SKM-1 treated with dmso at 0.1 percent for 144 hours (cell line): ENCODE data around the gene SNAP91.
"Not testable (repeated sequence)": the region's sequence is repeated elsewhere in the genome, so short reads cannot be mapped to it uniquely, and the experiment has no call there.

ENCODE experiments used
- DNase-seq: peaks from one replicate; lab custom pipeline; 2025; ENCODE audit not compliant: unreplicated experiment; lab: John Stamatoyannopoulos, UW

Gene SNAP91

DNA sequence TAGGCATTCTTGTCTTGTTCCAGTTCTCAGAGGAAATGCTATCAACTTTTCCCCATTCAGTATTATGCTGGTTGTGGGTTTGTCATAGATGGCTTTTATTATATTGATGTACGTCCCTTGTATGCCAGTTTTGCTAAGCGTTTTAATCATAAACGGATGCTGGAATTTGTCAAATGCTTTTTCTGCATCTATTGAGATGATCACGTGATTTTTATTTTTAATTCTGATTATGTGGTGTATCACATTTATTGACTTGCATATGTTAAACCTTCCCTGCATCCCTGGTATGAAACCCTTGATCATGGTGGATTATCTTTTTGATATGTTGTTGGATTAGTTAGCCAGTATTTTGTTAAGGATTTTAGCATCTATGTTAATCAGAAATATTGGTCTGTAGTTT is 79.0 kb downstream of the SNAP91 start:
- DNase-seq, result not testable (repeated sequence)

DNA sequence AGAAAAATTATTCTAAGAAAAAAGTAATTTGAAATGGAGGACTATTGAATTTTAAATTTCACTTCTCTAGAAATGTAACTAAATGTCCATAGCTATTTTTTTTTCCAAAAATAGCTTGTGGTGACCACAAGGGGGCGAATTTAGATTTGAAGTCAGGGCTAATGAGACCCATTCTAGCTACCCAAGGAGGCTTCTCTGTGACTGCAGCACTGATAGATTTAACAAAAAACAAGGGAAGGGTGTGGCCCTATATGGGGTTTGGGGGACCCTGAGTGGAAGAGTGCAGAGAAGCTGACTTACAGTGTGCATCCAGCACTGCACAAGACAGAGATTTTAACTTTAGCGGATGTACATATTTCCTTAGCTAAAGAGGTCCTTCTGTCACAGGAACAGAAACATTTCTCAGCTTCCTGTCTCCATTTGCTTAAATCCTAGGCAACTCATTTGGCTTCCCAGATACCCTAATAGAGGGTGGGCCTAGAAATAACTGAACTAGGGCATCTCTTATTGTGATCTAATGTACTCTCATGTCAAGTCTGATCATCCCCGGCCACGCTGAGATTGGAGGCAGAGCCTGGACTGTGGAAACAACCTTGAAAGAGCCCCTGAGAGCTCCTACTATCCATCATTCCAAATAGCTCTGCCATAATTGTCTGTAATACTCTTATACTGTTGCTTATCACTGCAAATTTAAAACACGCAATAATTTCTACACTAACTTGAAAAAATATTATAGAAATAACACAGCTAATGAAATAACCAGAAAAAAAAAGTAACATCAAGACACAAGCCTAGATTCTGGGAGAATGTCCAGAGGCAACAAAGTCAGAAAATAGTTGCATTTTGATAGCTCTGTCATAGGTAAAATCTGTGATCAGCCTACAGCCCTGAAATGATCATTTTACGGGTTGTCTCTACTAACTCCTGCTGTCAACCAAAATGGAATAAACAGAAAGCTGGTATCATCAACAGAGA is 93.6 kb downstream of the SNAP91 start:
- DNase-seq, result peak; percentile 12

DNA sequence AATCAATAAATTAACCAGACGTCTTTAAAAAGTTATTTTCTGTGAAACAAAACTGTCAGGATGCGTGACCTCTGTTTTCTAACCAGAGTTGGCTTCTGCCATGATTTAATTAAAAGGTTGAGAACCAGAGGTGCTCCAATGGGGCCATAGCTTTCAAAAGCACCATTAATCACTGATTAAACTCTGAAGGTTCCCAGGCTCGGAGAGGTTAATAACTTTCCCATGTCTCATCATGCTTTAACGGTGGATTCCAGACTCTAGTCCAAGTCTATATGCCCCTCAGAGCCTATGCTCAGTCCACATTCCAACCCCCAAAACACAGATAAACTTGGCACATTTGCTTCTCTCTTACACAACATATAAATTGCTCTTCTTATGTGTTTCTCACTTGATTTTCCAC is 95.5 kb downstream of the SNAP91 start:
- DNase-seq, result no peak

DNA sequence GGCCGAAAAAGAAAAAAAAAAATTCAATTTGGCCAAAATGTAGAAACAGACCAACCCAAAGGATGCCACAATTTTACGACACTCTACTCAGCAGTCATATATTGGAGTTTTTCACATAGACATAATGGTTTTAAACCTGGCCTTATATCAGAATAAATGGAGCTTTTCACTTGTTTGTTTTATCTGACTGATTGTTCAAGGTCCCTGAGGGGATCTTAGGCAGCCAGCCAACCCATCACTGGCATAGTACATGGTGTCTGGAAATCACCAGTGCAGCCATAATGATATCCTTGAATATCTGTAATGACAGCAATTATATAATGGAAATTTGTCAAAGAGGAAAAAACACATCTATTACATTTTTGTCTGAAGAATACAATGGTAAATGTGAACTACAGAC is 99.7 kb downstream of the SNAP91 start:
- no peak for DNase-seq

DNA sequence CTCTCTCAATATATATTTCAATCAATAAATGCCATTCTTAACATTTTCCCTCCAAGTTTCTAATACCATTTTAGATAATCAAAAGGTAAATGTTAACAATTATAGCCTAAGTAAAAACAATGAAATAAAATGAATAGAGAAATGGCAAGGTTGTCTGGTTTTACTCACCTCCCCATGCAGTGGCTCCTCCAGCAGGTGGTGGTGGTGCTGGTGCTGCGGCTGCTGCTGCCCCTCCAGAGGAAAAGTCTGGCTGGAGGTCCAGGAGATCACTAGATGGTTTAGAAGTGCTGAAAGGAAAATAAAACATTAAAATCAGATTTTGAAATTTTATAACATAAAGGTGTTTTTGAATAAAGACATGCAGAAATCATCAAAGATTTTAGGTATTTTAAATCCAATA is 103.4 kb downstream of the SNAP91 start:
- no peak for DNase-seq

DNA sequence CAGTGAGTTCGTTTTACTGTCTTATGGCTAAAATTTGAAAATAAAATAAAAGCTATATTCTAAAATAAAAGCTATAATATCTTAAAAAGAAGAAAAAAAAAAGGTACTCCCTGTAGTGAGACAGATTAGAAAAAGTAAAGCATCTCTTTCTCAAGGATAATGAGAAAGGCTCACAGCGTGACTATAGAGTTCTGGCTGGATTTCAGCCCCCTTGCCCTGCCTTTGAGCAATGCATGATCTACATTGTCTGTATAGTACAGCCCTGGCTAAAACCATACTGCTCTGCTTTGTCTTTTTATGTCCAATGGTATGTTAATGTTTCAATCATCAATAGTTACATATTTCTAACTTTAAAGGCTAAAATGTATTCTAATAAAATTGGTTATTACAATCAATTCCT is 105.3 kb downstream of the SNAP91 start:
- no peak for DNase-seq

DNA sequence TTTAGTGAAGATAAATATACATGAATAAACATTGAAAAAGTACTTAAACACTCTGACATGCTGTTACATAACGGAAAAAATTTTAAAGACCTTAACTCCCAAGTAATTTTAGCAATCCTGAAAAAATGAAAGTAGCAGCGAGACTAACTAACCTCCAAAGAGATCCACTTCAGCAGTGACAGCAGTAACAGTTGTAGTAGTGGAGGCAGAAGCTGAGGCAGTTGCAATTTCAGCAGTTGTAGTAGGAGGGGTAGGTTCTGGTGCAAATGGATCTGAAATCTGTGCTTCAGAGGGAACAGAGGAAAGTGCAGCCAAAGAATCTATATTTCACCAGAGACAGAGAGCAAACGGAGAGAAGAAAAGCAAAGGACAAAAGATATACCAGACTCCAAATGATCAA is 107.8 kb downstream of the SNAP91 start:
- no peak for DNase-seq

DNA sequence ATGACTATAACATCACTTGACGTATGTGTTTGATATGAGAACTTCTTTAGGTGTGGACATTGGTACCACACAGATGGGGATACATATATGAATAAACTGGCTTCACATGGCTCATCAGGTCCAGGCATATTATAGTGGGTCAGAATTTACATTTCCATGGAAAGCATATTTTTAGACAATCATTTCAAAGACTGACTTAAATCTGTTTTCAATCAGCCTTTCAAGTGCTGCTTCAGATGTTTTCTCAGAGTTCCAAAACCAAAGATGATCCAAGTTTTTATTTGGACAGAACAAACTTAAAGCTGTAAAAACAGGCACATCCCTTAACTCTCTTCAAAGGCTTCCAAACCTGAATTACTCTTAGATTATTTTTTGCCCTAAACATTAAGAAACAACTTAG is 108.4 kb downstream of the SNAP91 start:
- no peak for DNase-seq

DNA sequence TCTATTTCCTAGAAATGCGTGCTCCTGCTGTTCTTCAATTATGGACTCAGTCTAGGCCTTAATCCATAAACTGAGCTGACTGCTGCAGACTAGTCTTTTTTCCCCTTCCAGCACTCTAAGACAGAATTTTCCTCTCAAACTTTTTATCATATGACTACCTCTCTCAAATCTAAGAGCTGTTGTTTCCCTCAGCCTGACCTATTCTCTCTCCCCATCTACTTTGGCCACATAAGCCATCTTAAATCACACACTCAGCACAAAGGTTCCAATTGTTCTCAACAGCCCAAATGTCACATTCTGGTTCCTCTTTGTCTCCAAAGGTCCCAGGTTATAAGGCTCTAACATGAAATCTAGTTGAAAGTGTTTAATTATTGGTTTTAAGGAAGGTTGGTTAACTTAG is 111.4 kb downstream of the SNAP91 start:
- no peak for DNase-seq

DNA sequence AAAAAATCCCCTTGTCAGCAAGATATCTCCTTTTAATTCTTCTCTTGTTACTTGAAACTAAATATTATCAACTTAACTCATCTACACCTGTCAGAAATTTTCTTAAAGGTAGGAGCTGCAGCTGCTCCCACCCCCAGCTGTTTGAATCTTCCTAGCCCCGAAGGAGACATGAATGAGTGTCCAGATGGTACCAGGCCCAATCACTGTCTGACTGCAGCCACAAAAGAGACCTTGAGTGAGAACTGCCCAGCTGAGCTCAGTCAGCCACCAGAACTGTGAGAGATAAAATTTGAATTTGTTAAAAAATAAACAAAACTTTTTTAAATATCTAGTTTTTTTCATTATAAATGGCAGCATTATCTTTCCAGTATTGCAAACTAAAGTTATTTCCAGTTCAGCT is 111.8 kb downstream of the SNAP91 start:
- DNase-seq, result no peak

DNA sequence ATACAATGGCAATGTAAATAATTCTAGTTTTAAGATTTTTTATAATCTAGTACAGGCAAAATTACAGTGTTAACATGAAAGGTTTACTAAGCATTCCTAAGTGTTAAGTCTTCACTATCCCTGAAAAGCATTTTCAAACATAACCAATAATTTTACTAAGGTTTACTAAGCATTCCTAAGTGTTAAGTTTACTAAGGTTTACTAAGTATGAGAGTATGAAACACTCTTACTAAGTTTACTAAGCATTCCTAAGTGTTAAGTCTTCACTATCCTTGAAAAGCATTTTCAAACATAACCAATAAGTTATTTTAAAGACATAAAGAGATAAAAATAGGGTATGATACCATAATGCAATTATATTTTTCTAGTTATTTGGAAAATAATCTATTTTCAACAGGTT is 114.0 kb downstream of the SNAP91 start:
- no peak for DNase-seq

DNA sequence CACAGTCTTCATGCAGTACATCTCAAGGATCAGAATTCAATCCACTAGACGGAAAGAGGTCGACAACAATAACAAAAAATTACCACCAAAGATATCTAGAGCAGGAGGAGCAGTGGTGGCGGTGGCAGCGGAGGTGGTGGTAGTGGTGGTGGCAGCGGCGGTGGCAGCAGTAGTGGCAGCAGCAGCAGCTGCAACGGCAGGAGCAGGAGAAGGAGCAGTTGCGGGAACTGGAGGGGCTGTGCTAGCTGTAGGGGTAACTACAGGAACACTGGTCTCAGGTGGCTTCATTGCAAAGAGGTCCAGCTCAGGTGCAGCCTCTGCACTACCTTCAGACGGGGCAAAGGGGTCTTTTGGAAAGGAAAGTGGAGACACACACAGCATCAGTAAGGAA is 115.5 kb downstream of the SNAP91 start:
- DNase-seq, result no peak

DNA sequence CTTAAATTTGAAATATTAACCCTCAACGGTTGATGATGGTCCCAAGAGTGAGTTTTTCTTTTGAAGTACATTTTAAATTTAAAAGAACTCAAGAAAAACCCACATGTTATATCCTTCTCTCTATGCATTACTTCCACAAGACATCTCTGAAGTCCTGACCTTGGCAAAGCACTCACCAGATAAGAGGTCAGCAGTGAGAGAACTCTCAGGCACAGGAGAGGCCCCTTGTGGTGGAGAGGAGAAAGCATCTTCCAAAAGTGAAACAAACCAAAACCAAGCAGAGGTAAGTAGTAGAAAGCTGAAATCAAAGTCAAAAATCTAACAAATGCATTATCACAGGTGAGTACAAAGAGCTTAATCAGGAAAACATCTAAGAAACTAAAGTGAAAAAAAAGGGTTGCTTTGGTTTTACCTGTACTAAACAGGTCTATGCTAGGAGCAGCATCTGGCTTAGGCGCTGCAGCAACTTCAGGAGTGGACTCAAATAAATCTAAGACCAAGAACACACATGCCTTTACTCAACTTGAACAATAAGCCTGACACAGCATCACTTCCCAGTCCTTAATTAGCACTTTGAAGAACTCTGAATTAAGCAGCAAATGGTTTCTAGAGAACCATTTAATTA is 116.0 kb downstream of the SNAP91 start:
- peak; percentile 62 for DNase-seq

DNA sequence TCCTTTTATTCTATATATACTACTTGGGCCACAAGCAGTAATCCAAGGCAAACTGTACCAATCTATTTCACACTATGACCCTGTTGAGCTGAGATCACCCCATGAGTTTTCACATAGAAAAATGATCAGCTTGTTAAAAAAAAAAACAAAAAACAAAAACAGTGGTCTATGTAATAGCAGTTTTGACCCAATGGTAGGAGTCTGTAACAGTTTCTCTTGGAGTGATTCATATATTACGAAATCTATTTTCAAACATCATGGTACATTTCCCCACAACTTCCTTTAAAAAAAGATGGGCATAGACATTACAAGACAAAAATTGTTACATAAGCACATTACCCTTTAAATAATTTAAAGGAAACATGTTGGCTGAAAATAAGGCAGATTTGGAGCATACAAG is 118.5 kb downstream of the SNAP91 start:
- DNase-seq, result peak; percentile 49

DNA sequence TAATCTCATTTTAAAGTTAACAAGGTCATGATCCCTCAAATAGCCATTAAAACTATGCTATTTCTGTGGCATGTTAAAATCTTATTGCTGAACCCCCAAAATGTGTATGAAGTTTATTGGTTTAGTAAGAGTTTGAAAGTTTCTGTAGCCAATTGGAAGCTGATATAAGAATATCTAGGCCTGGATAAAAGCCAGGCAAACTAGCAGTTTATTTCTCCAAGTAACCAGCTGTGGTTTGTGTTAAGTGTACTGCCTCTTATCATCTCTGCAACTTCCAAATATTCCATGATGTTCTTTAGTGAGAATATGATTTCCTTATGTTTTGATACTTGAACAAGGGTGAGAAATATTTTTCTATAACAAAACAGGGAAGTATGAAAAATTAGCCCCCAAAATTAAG is 119.8 kb downstream of the SNAP91 start:
- DNase-seq, result no peak

DNA sequence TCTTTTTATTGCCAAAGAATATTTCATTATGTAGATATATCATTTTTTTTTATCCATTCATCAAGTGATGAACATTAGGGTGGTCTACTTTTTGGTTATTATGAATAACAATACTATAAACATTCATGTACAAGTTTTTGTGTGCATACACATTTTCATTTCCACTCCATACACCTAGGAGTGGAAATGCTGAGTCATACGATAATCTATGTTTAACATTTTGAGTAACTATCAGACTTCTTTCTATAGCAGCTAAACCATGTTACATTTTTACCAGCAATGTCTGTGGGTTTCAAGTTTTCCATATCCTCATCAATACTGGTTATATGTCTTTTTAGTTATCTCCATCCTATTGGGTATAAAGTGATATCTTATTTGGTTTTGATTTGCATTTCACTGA is 130.8 kb downstream of the SNAP91 start:
- DNase-seq, result no peak

DNA sequence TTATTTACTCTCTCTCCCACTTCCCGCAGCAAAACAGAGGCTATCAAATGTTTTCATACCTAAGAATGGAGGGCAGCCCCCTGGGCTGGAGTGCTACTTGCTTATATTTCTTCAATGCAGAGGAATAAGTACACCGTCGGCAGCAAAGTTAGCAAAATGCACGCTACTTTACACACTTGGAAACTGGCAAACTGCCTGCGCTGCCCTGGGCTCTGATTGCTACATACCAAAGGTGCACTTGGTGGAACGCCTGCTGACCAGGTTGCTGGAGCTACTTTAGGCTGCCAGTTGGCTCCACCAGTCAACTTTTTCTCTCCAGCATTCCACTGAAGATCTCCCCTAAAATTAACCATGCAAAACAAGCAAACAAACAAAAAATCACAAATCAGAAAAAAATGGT is 134.1 kb downstream of the SNAP91 start:
- DNase-seq, result no peak

DNA sequence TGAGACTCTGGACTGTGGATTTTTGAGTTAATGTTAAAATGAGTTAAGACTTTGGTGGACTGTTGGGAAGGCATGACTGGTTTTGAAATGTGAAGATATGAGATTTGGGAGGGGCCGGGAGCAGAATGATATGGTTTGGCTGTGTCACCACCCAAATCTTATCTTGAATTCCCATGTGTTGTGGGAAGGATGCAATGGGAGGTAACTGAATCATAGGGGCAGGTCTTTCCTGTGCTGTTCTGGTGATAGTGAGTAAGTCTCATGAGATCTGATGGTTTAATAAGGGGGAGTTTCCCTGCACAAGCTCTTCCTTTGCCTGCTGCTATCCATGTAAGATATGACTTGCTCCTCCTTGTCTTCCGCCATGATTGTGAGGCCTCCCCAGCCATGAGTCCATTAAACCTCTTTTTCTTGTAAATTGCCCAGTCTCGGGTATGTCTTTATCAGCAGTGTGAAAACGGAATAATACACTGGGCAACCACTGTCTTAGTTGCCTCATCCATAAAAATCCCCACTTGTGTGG is 137.2 kb downstream of the SNAP91 start:
- DNase-seq, result not testable (repeated sequence)

DNA sequence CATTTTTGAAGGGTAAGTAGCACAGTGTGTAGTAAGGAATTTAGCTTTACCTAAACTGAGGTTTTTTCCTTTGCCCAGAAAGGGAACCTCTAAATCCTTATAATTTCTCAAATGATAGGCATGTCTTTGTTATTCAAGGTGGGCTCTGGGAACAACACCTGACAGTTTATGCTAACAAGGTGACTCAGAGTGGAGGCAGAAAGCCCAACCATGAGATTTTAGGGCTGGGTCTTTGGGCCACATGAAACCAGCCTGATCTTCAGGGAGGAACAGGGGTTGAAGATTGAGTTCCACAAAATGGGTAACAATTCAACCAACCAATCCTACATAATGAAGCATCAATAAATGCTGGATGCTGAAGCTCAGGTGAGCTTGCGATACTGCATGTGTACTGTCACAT is 149.9 kb downstream of the SNAP91 start:
- no peak for DNase-seq

DNA sequence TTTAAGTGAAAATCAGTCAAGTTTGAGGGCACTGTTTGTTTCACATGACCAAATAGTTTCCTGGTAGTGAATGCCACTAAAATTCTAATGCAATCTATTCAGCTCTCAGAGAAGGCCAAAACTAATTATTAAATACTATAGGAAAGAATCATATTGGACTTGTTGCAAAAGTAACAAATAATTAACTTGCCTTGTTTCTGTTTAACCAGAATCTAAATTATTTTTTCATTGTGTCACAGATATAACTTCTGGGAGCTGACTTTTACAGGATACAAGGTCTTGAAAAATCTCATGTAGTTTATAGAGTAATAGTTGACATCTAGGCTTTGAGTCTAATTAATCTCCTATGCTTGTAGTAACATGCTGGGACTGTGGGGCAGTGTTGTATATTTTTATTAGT is 152.0 kb downstream of the SNAP91 start:
- no peak for DNase-seq

DNA sequence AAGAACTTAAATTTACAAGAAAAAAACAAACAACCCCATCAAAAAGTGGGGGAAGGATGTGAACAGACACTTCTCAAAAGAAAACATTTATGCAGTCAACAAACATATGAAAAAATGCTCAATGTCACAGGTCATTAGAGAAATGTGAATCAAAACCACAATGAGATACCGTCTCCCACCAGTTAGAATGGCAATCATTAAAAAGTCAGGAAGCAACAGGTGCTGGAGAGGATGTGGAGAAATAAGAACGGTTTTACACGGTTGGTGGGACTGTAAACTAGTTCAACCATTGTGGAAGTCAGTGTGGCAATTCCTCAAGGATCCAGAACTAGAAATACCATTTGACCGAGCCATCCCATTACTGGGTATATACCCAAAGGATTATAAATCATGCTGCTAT is 157.2 kb downstream of the SNAP91 start:
- DNase-seq, result not testable (repeated sequence)

DNA sequence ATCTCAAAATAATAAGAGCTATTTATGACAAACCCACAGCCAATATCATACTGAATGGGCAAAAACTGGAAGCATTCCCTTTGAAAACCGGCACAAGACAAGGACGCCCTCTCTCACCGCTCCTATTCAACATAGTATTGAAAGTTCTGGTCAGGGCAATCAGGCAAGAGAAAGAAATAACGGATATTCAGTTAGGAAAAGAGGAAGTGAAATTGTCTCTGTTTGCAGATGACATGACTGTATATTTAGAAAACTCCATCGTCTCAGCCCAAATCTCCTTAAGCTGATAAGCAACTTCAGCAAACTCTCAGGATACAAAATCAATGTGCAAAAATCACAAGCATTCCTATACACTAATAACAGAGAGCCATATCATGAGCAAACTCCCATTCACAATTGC is 158.4 kb downstream of the SNAP91 start:
- DNase-seq, result not testable (repeated sequence)
